Fibroblast of gingiva (primary cell): ENCODE data around the gene KCNJ4.
A peak's percentile ranks its signal among the peaks of the same experiment; 100 is the strongest.
"Not testable (repeated sequence)": the region's sequence is repeated elsewhere in the genome, so short reads cannot be mapped to it uniquely, and the experiment has no call there.

Experiments used
- DNase-seq: peaks from one replicate; pipeline ENCODE4 v3.0.0-alpha.2; 2011; ENCODE audit warnings: low read depth

KCNJ4 gene

GRCh38 chr22:38412435-38413084 is 42.4 kb downstream of the KCNJ4 start:
- no peak for DNase-seq

DNA sequence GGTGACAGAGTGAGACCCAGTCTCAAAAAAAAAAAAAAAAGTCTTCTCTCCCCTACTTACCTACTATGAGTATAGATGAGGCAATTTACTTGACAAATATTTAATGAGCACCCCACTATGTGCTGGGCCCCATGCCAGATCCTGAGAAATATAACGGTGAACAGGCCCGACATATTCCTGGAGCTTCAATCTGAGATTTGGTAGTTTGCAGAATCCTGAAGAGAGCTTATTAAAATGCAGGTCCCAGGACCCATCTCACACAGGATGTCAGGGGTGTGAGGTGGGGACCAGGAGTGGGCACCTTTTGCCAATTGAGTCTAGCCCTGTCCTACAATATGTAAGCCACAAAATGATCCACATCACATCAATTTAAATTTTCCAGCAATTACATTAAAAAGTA is 44.0 kb downstream of the KCNJ4 start:
- DNase-seq: no peak

GRCh38 chr22:38409916-38410315 is 45.1 kb downstream of the KCNJ4 start:
- not testable (repeated sequence) for DNase-seq

- peak; percentile 82 for DNase-seq
These were observed 48.4 kb downstream of the KCNJ4 start for GRCh38 chr22:38406617-38407016.

- no peak for DNase-seq
These were observed 50.6 kb downstream of the KCNJ4 start for GRCh38 chr22:38404419-38404818.

GRCh38 chr22:38403812-38404211 is 51.2 kb downstream of the KCNJ4 start:
- no peak for DNase-seq

- DNase-seq: no peak
These were observed 52.8 kb downstream of the KCNJ4 start for GRCh38 chr22:38402204-38402603.

DNA sequence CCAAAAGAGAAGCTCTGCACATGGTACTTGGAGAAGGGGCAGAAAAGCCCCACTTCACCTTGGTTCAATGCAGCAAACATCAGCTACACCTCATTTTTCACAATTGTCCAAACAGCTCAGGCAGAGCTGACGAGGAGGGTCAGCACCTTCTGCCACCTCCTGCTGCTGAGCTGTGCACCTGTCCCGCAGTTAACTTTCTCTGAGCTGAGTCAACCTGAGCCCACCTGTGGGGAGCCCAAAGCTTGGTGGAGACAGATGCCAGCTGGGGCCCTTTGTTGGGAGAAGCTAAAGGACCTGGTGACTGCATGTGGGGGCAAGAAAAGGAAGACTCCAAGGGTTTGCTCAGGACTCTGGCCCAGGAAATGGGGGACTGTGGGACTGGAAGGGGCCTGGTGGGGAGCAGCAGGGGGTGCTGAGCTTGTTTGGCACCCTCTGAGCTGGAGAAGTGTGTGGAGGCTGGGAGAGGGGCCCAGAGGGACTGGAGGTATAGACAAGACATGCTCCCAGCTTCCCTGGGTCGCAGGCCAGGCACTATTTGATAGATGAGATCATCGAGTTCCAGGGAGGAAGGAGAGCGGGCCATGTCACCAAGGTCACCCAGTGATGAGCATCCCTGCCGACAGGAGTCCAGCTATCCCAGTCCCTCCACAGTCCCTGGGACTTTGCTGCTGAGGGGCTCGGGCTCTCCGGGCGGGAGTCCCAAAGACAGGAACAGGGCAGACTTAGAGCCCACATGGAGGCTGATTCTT is 53.5 kb downstream of the KCNJ4 start:
- no peak for DNase-seq

- DNase-seq: not testable (repeated sequence)
These were observed 54.7 kb downstream of the KCNJ4 start for GRCh38 chr22:38400256-38400655.

GRCh38 chr22:38398609-38399461 is 56.2 kb downstream of the KCNJ4 start:
- DNase-seq: peak; percentile 63

DNA sequence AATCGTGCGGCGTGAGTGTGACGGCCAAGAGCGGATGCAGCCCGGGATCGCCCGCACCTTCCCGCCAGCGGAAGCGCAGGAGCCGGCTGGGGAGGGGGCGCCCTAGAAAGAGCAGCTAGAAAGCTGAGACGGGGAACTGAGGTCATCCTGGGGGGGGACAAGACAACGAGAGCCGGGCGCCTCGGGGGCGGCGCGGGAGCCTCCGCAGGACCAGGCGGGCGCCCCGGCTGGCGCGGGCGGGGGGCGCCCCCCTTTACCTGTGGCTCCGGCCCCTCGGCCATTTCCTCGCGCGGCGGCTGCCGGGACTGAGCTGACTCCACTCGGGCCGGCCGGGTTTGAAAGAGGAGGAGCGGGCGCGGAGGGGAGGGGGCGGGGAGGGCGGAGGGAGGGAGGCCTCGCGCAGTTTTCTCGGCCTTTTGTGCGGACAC is 56.8 kb downstream of the KCNJ4 start:
- DNase-seq: peak; percentile 14

DNA sequence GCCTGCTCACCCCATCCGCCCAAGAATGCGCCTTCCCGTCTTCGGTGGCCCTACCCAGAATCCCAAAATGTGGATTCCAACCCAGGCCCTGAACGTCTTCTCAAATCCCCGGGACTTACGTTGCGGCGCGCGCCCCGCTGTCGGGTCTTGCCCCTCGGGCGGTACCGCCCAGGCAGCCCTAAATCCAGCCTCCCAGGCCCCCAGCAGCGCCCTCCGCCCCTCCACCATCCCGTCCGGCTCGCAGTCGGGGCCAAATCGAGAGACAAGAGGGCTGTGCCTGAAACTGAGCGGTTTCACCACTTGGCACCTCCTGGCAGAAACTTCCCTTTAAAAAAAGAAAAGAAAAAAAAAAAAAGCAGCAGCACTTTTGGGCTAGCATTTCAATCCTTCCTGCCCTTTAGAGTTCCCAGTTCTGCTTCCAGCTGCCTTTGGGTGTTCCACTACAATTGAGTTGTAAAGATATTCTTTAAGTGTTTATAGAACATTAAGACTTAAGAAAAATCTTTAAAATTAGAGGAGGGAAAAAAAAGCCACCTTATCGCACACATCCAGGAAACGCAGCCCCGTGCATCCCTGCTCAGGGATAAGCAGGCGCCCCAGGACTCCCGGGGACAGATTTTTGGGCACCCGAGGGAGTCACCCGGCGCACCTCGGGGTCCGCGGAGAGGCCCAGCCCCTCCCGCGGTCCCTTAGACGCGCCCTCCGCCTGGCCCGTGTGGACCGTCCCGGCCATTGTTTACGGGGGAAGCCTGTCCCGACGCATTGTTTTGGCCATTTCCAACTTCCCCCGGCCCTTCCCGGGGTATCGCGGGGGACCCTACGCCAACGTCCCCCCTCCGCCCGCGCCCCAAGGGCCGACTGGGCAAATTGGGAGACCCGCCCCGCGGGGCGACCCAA is 57.6 kb downstream of the KCNJ4 start:
- peak; percentile 58 for DNase-seq

DNA sequence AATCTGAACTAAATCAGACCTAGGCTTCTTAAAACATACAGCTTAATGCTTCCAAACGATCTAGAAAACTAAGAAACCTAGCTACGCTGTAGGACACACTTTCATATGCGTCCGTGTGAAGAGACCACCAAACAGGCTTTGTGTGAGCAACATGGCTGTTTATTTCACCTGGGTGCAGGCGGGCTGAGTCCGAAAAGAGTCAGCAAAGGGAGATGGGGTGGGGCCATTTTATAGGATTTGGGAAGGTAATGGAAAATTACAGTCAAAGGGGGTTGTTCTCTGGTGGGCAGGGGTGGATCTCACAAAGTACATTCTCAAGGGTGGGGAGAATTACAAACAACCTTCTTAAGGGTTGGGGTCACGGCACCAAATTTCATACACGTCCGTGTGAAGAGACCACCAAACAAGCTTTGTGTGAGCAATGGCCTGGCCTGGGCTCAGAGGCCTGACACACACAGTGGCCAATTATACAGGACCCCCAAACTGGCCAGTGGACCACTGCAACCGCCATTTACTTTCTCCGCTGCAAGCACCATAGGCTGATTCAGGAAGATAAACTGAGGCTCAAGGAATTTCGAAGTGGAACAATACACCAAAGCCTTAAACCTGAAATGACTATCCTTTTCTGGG is 58.4 kb downstream of the KCNJ4 start:
- DNase-seq: not testable (repeated sequence)

DNA sequence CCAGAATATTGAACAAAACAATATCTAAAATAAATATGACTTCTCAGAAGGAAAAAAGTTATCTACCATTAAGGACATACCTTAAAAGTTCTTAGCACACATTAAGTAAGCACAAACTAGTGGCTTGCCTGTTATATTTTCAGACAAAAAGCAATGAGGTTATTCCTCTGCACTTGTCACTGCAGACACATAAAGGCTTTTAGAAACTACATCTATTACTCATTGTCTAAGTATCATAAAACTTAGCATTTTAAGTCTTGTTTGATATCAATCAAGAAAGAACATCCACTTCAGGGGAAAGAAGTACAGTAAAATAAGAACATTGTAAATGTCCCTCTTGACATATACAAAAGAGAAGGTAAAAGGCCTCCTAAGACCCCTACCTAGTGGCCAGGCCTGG is 59.1 kb downstream of the KCNJ4 start:
- DNase-seq: not testable (repeated sequence)

DNA sequence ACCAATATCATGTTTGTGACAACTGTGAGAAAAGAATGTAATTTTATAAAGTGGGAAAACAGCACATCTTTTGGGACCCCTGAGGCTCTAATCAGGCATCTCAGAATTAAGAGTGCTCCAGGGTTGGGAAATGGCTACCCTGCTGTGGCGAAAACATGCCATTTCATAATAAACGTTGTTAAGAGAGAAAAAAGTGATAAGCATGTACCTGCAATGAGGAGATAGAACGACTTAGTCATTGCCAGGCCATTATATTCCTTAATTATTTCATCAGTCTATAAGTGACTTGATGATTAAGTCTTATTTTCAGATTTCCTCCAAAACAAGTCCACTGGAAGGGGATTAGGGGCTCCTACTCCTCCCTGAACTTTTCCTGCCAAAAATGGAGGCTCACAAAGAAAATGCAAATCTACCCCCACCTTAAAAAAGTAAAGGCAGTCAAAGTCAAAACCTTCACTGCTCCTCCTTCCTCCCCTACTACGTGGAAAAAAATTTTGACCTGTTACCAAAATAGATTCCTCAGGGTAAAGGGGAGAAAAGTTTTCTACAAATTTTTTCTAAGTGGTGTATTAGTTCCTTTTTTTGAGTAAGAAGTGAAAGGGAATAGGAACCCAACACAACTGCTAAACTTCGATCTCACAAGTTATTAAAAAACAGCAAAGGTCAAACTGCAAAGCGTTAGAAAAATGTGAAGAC is 59.9 kb downstream of the KCNJ4 start:
- DNase-seq: not testable (repeated sequence)

DNA sequence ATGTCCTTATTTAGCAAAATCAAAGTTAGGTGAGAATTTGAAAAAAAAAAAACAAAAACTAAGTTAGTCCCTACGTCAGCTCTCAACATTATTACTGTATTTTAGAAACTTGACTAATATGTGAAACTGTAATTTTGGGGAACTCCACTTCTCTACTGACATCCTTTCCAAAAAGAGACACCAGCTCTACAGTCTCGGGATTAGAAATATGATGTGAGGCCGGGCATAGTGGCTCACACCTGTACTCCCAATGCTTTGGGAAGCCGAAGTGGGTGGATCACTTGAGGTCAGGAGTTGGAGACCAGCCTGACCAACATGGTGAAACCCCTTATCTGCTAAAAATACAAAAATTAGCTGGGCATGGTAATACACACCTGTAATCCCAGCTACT is 65.6 kb downstream of the KCNJ4 start:
- DNase-seq: not testable (repeated sequence)

GRCh38 chr22:38388506-38389427 is 66.2 kb downstream of the KCNJ4 start:
- not testable (repeated sequence) for DNase-seq

GRCh38 chr22:38386918-38387317 is 68.1 kb downstream of the KCNJ4 start:
- DNase-seq: not testable (repeated sequence)

DNA sequence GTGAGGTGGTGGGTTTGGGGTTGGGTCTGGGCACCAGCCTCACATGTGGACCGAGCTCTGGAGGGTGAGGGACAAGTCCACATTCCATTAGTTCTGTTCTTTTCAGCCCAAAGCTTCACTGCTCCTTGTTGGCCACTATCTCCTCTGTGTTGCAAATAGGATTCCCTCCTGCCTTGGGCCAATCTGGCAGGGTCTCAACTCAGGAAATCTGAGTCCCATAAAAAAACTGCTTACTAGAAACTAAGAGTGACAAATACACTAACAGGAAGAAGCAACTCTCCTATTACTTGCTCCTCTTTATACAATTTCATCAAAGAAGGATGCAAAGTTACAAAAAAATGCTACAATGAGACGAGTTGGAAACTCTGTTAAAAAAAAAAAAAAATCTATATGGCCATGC is 71.6 kb downstream of the KCNJ4 start:
- no peak for DNase-seq
